HG03103 (cell line): ENCODE results near the gene PLXNC1.

Experiments
- ATAC-seq: cut with Tn5 transposase; IDR thresholded peaks from one replicate; pipeline ENCODE4 v1.9.1; 2021; ENCODE audit warnings: low read depth; ENCODE audit not compliant: unreplicated experiment

PLXNC1 gene

DNA sequence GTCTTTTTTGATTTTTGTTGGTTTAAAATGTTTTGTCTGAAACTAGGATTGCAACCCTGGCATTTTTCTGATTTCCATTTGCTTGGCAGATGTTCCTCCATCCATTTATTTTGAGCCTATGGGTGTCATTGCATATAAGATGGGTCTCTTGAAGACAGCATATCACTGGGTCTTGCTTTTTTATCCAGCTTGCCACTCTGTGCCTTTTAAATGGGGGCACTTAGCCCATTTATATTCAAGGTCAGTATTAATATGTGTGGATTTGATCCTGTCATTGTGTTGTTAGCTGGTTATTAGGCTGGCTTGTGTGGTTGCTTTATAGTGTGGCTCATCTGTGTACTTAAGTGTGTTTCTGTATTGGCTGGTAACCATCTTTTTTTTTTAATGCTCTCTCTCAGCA is 171.7 kb downstream of the PLXNC1 start:
- no peak for ATAC-seq

DNA sequence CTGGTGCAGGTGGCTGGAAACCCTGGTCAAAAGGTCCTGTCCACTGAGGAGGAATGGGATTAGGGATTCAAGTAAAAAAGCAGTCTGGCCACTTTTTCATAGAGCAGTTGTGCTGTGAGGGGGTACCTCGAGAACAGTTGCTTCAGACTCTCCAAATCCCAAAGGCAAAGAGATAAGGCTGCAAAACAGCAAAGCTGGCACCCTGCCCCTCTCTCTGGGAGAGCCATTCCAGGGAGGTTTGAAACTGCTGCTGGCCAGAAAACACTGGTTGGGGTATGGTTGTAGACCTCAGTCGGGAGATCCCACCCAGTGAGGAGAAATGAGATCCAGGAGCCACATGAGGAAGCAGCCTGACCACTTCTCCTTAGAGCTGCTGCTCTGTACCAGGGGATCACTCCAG is 174.0 kb downstream of the PLXNC1 start:
- ATAC-seq: no peak

DNA sequence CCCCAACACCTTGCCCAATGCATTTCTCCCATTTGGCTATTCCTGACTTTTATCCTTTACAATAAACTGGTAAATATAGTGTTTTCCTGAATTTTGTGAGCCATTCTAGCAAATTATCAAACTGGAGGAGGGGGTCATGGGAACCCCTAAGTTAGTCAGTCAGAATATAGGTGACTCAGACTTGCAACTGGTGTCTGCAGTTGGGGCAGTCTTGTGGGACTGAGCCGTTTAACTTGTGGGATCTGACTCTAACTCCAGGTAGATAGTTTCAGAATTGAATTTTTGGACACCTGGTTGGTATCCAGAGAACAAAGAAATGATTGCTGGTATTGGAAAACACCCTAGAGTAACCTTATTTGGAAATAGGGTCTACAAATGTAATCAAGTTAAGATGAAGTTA is 177.9 kb downstream of the PLXNC1 start:
- ATAC-seq: no peak

DNA sequence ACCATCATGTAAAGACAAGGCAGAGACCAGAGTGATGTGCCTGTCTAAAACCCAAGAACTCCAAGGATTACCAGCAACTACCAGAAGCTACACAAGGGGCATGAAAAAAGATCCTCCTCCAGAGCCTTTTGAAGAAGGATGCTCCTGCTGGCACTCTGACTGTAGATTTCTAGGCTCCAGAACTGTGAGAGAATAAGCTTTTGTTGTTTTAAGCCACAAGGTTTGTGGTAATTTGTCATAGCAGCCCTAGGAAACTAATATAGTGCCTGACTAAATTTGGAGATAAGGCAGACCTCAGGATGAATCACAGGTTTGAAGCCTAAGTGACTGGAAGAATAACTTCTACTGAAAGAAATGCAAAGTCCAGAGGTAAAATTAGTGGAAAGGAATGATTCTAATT is 178.3 kb downstream of the PLXNC1 start:
- ATAC-seq: no peak

DNA sequence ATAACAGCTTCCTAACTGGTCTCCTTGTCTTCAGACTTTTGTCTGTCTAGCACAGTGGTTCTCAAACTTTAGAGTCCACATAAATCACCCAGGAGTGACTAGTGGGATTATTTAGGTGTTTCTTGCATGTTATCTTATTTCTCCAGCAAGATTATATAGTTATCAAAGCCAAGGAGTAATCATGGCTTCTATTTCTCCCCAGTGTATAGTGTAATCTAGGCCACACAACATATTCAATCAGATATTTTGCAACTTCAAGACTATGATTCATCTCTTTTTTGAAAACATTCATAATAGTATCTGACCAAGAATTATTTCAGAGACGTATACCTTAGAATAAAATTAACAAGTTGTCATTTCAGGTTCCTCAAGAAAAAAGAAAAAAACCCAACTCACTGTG is 179.4 kb downstream of the PLXNC1 start:
- ATAC-seq: no peak

DNA sequence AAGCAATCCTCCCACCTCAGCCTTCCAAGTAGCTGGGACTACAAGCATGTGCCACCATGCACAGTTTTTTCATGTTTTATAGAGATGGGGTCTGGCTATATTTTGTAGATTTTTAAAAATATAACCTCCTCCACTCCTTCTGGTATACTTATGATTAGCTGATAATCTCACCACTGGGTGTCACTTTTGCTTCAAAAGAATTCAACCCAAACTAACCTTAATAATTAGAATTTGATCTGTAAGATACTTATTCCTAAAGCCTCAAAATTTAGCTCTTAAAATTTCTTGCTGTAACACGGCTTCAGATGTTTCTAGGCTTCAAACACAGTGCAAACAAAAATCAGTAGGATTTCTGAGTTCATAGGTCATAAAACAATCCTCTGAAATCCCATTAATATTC is 181.0 kb downstream of the PLXNC1 start:
- no peak for ATAC-seq

DNA sequence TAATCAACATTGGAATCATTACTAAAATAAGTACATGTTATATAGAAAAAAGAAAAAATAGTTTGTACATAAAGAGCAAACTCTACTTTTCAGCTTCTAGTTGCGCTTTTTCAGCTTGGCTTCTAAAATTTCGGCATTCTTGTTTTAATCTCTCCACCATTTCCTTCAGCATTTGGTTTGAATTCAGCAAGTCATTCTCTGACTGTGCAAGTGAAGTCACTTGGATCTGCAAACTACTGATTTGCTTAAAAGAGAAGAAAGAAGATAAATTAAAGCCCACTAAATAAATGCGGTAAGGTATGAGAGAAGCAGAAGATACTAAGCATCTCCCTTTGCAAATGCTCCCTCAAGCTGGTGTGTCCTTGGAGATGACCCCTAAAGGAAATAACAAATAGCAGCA is 185.0 kb downstream of the PLXNC1 start:
- ATAC-seq: no peak

DNA sequence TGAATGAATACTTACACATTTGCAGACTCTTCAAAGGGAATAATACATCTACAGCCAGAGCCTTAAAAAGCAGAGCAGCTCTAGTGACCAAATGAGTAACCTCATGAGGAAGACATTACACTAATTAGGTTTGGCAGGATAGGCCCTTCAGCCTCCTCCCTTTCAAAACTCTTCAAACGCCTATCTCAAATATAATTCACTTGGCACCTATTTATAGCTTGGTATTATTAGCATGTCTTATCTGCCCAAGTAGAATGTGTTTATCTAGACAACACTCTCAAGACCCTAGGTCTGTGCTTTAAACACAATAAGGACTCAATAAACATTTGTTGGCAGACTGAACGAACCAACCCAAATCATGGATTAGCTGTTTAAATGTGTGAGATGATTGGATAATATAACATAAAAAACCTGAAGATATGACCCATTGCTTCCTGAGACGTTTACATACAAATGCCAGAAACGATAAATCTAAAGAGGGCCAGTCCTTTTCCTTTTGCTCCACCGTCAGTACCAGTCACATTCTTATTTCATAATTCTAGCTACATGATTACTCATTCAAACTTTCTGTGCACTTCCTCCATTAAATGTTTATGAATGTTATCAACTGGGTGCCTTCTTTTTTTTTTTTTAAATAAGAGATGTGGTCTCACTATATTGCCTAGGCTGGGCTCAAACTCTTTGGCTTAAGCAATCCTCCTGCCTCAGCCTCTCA is 188.0 kb downstream of the PLXNC1 start:
- ATAC-seq: no peak

DNA sequence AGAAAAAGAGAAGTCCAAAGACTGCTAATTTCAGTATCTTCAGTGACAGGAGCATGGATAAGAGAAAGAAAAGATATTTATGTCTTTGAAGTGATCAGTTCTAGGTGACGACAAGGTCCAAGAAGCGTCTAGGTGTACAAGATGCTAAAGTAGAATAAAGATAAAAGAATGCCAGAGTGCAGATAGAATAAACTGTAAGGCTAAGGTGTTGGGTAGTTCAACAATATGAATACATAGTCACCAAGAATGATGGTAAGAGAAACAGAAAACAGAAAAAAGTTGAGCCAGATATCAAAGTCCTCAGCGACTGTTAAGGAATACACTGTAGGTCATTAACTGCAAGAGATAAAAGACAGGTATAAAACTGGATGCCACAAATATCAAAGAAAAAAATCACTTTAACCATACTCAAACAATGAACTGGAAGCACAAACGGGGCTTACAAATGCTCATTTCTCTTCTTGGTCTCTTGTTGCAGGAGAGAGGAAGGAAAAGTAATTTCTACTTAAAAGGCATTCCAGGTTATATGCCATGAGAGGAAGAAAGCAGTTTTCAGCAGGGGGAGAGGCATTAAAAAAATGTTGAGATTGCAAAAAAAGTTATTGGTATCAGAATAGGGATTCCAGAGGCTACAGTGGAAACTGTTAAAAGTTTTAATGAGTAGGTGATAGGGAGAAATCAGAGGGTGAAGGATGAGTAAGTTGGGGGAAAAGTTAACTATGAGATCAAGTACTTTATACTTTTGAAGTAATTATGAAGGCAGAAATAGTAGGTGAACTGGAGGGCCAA is 189.8 kb downstream of the PLXNC1 start:
- ATAC-seq: no peak

DNA sequence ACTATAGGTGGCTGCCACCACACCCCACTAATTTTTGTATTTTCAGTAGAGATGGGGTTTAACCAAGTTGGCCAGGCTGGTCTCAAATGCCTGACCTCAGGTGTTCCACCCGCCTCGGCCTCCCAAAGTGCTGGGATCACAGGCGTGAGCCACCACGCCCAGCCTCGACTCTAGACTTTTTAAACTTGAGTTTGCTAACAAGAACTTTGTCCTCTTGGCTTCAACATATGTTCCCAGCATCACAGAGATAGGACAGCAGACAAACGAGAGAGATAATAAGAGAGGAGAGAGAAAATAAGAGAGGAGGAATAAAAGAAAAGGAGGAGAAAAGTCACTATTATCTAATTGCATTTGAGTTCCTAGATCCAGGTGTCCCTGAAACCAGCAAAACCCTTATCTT is 192.2 kb downstream of the PLXNC1 start:
- no peak for ATAC-seq

DNA sequence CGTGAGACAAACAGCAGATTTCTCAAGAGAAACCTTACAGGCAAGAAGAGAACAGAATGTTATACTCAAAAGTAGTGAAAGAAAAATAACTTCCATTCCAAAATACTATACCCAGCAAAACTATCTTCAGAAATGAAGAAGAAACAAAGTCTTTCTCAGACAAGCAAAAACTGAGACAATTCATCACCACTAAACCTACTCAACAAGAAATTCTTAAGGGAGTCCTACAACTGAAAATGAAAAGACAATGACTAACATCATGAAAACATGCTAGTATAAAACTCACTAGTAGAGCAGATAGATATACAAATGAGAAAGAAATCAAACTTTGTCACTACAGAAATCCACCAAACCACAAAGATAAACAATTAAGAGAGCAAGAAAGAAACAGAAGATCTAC is 204.8 kb downstream of the PLXNC1 start:
- no peak for ATAC-seq
